Breast epithelium (tissue), 4 donors: Measurements from ENCODE around the gene ETFRF1. TPM values are rescaled to one million over a fixed set of nuclear protein-coding genes. Genes with fewer than 3 reads are reported as not detected.

Experiments
- DNase-seq, 2 donors: peaks; one replicate each; pipeline ENCODE4 v3.0.0-alpha.2; 2019; ENCODE audit warnings: low spot score in 2 of 2
- H3K27ac ChIP-seq, 2 donors: fragments of 200-600 bp; sonication (generic) in 1 of 2; one replicate each; pipeline ENCODE4 v1.5.1; 2016 to 2019; ENCODE audit warnings: mild to moderate bottlenecking in 1 of 2
- H3K27me3 ChIP-seq, 2 donors: fragments of 200-600 bp; sonication (generic) in 1 of 2; one replicate each; pipeline versions ENCODE4 v1.5.1 to v1.6.0; 2017 to 2019; ENCODE audit warnings: control low read depth in 1 of 2, mild to moderate bottlenecking in 1 of 2
- H3K36me3 ChIP-seq: fragments of 200-600 bp; one replicate; pipeline ENCODE4 v1.5.1; 2019
- H3K4me1 ChIP-seq, 2 donors: fragments of 200-600 bp; sonication (generic); one replicate each; pipeline ENCODE4 v1.5.1; 2016 to 2019; ENCODE audit warnings: control low read depth in 1 of 2
- H3K4me3 ChIP-seq, 3 donors: fragments of 200-600 bp; sonication (generic); 1 replicate in 2 of 3; 2 replicates in 1 of 3; pipeline ENCODE4 v1.5.1; 2016 to 2019; ENCODE audit warnings: mild to moderate bottlenecking in 3 of 3, moderate library complexity in 2 of 3
- H3K9me3 ChIP-seq, 2 donors: fragments of 200-600 bp; sonication (generic) in 1 of 2; one replicate each; pipeline ENCODE4 v1.5.1; 2016 to 2019; ENCODE audit warnings: control low read depth in 1 of 2
- POLR2A ChIP-seq: fragments of 450-650 bp; IDR thresholded peaks from one replicate; pipeline ENCODE4 v1.6.1; 2016; ENCODE audit warnings: antibody characterized with exemption, mild to moderate bottlenecking, moderate library complexity
- POLR2AphosphoS5 ChIP-seq, 3 donors: sonication (generic); formaldehyde crosslinking; IDR thresholded peaks; one replicate each; pipeline ENCODE4 v1.6.1; 2017; ENCODE audit warnings: antibody characterized with exemption in 3 of 3
- intact Hi-C: fragments of 100-400 bp; cut with DNase I; formaldehyde crosslinking; loops from one replicate; pipeline ENCODE4 v1.15.1; 2023; ENCODE audit warnings: low total_unique reads
- total RNA-seq, 3 donors: library from RNA; depleted of rRNA; stranded (reverse); fragments of >200 nt; gene quantifications; one replicate each; pipeline ENCODE4 v1.1.0, GENCODE V29; 2016
- TF ChIP-seq, protein P1 (sequence below), 3 donors: fragments of 450-650 bp; IDR thresholded peaks; one replicate each; pipeline ENCODE4 v1.5.1; 2016 to 2017; ENCODE audit warnings: antibody characterized with exemption in 3 of 3, mild to moderate bottlenecking in 3 of 3, moderate library complexity in 3 of 3

Gene ETFRF1
- total RNA-seq, 3 donors from 2014 or later: 29.5 to 52.4 (median 46.9) TPM

DNA sequence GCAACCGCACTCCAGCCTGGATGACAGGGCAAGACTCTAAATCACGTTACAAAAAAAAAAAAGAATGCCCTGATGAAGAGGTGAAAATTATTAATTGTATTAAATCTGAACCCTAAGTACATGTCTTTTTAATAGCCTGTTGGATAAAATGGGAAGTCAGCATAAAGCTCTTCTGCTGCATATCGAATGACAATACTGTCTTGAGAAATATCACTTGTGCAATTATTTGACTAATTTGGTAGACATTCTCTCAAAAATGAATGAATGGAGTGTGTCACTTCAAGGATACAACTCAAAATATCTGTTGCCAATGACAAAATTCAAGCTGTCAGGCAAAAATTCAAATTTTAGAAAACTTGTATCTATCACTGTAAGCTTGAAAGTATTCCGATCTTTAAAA lies 39.0 kb upstream of the ETFRF1 start:
- Histone ChIP-seq H3K4me3 (no peak overlapping the region), H3K9me3 (no peaks in the 10 kb centered on the region), H3K4me1 (no peaks in the 10 kb centered on the region)

DNA sequence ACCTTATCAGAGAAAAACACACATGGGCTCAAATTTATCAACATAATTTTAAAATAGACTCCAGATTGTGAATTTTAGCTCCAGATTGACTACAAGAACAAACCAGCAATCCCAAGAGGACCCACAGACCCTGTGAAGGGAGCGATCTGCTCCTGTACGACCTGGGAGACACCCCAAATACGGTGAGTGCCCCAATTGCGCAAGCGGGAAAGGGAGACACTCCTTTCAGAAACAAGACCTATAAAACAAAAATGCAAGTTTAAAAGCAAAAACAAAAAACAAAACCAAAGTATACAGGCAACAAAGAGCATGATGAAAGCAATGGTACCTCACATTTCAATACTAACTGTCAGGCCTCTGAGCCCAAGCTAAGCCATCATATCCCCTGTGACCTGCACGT lies 32.2 kb upstream of the ETFRF1 start:
- TF ChIP-seq POLR2AphosphoS5 (IDR thresholded peaks at IDR 0.05): no peak
- TF ChIP-seq, protein P1, sequence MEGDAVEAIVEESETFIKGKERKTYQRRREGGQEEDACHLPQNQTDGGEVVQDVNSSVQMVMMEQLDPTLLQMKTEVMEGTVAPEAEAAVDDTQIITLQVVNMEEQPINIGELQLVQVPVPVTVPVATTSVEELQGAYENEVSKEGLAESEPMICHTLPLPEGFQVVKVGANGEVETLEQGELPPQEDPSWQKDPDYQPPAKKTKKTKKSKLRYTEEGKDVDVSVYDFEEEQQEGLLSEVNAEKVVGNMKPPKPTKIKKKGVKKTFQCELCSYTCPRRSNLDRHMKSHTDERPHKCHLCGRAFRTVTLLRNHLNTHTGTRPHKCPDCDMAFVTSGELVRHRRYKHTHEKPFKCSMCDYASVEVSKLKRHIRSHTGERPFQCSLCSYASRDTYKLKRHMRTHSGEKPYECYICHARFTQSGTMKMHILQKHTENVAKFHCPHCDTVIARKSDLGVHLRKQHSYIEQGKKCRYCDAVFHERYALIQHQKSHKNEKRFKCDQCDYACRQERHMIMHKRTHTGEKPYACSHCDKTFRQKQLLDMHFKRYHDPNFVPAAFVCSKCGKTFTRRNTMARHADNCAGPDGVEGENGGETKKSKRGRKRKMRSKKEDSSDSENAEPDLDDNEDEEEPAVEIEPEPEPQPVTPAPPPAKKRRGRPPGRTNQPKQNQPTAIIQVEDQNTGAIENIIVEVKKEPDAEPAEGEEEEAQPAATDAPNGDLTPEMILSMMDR (IDR thresholded peaks at IDR 0.05): no peak
- TF ChIP-seq POLR2A: no peak
- Histone ChIP-seq H3K27me3 (no peaks in the 10 kb centered on the region), H3K4me3 (no peak overlapping the region), H3K27ac (no peak overlapping the region), H3K36me3 (no peaks in the 10 kb centered on the region), H3K4me1 (no peaks in the 10 kb centered on the region), H3K9me3 (no peaks in the 10 kb centered on the region)
- no peak for DNase-seq
- intact Hi-C loops: no loop called here

More for the DNA sequence above, 39.0 kb upstream of the ETFRF1 start:
- Histone ChIP-seq H3K36me3 (no peaks in the 10 kb centered on the region), H3K27me3 (no peaks in the 10 kb centered on the region), H3K27ac (no peak overlapping the region)
- TF ChIP-seq POLR2A (no peak), POLR2AphosphoS5 (IDR thresholded peaks at IDR 0.05) (no peak)
- TF ChIP-seq, protein P1 (IDR thresholded peaks at IDR 0.05): no peak
- intact Hi-C loops: no loop called here
- DNase-seq: no peak

DNA sequence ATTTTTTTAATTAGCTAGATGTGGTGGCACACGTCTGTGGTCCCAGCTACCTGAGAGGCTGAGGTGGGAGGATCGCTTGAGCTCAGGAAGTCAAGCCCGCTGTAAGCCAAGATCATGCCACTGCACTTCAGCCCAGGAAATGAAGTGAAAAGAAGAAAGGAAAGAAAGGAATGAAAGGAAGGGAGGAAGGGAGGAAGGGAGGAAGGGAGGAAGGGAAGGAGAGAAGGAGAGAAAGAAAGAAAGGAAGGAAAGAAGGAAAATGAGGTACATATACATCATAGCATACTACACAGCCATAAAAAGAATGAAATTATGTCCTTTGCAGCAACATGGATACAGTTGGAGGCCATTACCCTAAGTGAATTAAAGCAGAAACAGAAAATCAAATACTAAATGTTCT lies 12.3 kb upstream of the ETFRF1 start:
- Histone ChIP-seq H3K27ac (no peak overlapping the region), H3K27me3 (no peaks in the 10 kb centered on the region), H3K9me3 (no peaks in the 10 kb centered on the region), H3K4me1 (no peaks in the 10 kb centered on the region), H3K4me3 (no peak overlapping the region), H3K36me3 (no peaks in the 10 kb centered on the region)
- intact Hi-C loops: no loop called here
- no peak for DNase-seq
- TF ChIP-seq, protein P1 (IDR thresholded peaks at IDR 0.05): no peak
- no peak for TF ChIP-seq POLR2AphosphoS5 (IDR thresholded peaks at IDR 0.05)
- no peak for TF ChIP-seq POLR2A

DNA sequence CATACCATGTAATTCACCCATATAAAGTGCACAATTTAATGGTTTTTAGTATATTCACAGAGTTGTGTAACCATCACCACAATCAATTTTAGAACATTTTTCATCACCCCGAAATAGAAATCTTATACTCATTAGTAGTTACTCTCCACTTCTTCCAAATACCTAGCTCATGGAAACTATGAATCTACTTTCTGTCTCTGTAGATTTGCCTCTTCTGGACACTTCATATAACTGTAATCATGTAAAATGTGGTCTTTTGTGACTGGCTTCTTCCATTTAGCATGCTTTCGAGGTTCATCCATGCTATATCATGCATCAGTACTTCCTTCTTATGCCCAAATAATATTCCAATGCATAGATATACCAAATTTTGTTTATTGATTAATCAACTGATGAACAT lies 10.9 kb upstream of the ETFRF1 start:
- Histone ChIP-seq H3K27ac (no peak overlapping the region), H3K36me3 (no peaks in the 10 kb centered on the region), H3K9me3 (no peaks in the 10 kb centered on the region), H3K4me1 (no peaks in the 10 kb centered on the region), H3K4me3 (no peak overlapping the region), H3K27me3 (no peaks in the 10 kb centered on the region)
- no peak for DNase-seq
- TF ChIP-seq, protein P1 (IDR thresholded peaks at IDR 0.05): no peak
- TF ChIP-seq POLR2A: no peak
- no peak for TF ChIP-seq POLR2AphosphoS5 (IDR thresholded peaks at IDR 0.05)
- intact Hi-C loops: no loop called here

GRCh38 chr12:25186038-25186787 lies 8.8 kb upstream of the ETFRF1 start:
- intact Hi-C loops: no loop called here
- Histone ChIP-seq H3K4me1 (no peaks in the 10 kb centered on the region), H3K9me3 (no peaks in the 10 kb centered on the region), H3K27ac (no peak overlapping the region), H3K36me3 (no peaks in the 10 kb centered on the region), H3K27me3 (no peaks in the 10 kb centered on the region), H3K4me3 (no peak overlapping the region)
- no peak for DNase-seq
- TF ChIP-seq, protein P1 (IDR thresholded peaks at IDR 0.05): no peak
- TF ChIP-seq POLR2AphosphoS5 (IDR thresholded peaks at IDR 0.05): no peak
- no peak for TF ChIP-seq POLR2A
